HCT116 (cell line): Measurements from ENCODE around the gene COL5A3. TPM values are rescaled to one million over a fixed set of nuclear protein-coding genes. Genes with fewer than 3 reads are reported as not detected.

ENCODE experiments used
- ATAC-seq: fragments of 200-7000 bp; cut with Tn5 transposase; 2 replicates; pipeline ENCODE4 v1.9.1; 2020; ENCODE audit warnings: mild to moderate bottlenecking, moderate library complexity
- BruUV-seq: library from RNA; stranded (reverse); fragments of 400-500 nt; replicated peaks from 2 replicates; lab custom pipeline; 2021; lab: Mats Ljungman, UMichigan
- CTCF ChIA-PET: fragments of 300-600 bp; sonication (Branson Sonifier 250); formaldehyde crosslinking; loops from one replicate; lab custom pipeline; 2021; ENCODE audit warnings: antibody characterized with exemption; lab: Charles Lee
- POLR2A ChIA-PET: fragments of 300-600, 350-600 bp; sonication (Branson Sonifier 250); formaldehyde crosslinking; loops from one replicate; lab custom pipeline; 2021; ENCODE audit warnings: antibody characterized with exemption; lab: Charles Lee
- RAD21 ChIA-PET, 2 experiments: fragments of 300-600 bp; sonication (Branson Sonifier 250); formaldehyde crosslinking; loops; one replicate each; lab custom pipeline; 2023; ENCODE audit warnings: low total read pairs in 2 of 2; ENCODE audit not compliant: uncharacterized antibody in 2 of 2, unreplicated experiment in 2 of 2, low non-redundant PET in 1 of 2; lab: Charles Lee
- DNase-seq: peaks from one replicate; pipeline ENCODE4 v3.0.0-alpha.2; 2010; ENCODE audit warnings: low read depth, low spot score
- H2AFZ ChIP-seq: fragments of 200-600 bp; shearing (Covaris generic), sonication (generic); 2 replicates; pipeline ENCODE4 v1.6.1; 2017; ENCODE audit warnings: low read depth, mixed run types, mixed read lengths, antibody characterized with exemption, low read length; ENCODE audit not compliant: poor library complexity, severe bottlenecking
- H3K27ac ChIP-seq: 2 replicates; pipeline ENCODE4 v1.5.1; 2012; ENCODE audit warnings: low read depth, low read length
- H3K27me3 ChIP-seq: fragments of 200-600 bp; sonication (generic); 2 replicates; pipeline ENCODE4 v1.6.1; 2016; ENCODE audit warnings: mixed run types, low read length, mixed read lengths; ENCODE audit not compliant: insufficient read depth
- H3K36me3 ChIP-seq, 2 experiments: fragments of 200-500 bp in 1 of 2; fragments of 200-600 bp in 1 of 2; sonication (Bioruptor generic) in 1 of 2; sonication (generic) in 1 of 2; 2 replicates each; pipeline versions ENCODE4 v1.5.1 to v1.6.1; 2014 to 2016; ENCODE audit warnings: low read length in 2 of 2, inconsistent platforms in 1 of 2, mixed read lengths in 1 of 2, mixed run types in 1 of 2; ENCODE audit not compliant: insufficient read depth in 2 of 2, control insufficient read depth in 1 of 2
- H3K4me1 ChIP-seq, 2 experiments: fragments of 200-600 bp in 1 of 2; sonication (generic) in 1 of 2; 2 replicates each; pipeline versions ENCODE4 v1.5.1 to v1.6.1; 2012 to 2017; ENCODE audit warnings: low read length in 2 of 2, inconsistent platforms in 1 of 2, mild to moderate bottlenecking in 1 of 2, mixed read lengths in 1 of 2, mixed run types in 1 of 2, moderate library complexity in 1 of 2; ENCODE audit not compliant: insufficient read depth in 2 of 2, control insufficient read depth in 1 of 2
- H3K4me2 ChIP-seq: fragments of 200-600 bp; sonication (generic); 2 replicates; pipeline ENCODE4 v1.6.1; 2017; ENCODE audit warnings: mixed run types, low read length, mixed read lengths
- H3K4me3 ChIP-seq, 2 experiments: fragments of 200-600 bp in 1 of 2; sonication (generic) in 1 of 2; replicated peaks in 1 of 2; 2 replicates each; pipeline ENCODE4 v1.5.1; 2011 to 2016; ENCODE audit warnings: low read length in 2 of 2, control low read depth in 1 of 2, low read depth in 1 of 2, mild to moderate bottlenecking in 1 of 2, mixed read lengths in 1 of 2, mixed run types in 1 of 2
- H3K79me2 ChIP-seq: fragments of 200-600 bp; sonication (generic); 2 replicates; pipeline ENCODE4 v1.6.1; 2017; ENCODE audit warnings: mild to moderate bottlenecking, mixed run types, low read length, moderate library complexity, mixed read lengths; ENCODE audit not compliant: insufficient read depth
- H3K9ac ChIP-seq: fragments of 200-600 bp; sonication (generic); 2 replicates; pipeline ENCODE4 v1.6.1; 2016; ENCODE audit warnings: low read length, mixed read lengths
- H3K9me2 ChIP-seq: fragments of 200-600 bp; sonication (generic), shearing (Covaris generic); 2 replicates; pipeline ENCODE4 v1.6.1; 2017; ENCODE audit warnings: mixed run types, mild to moderate bottlenecking, moderate library complexity; ENCODE audit not compliant: insufficient read depth
- H3K9me3 ChIP-seq, 2 experiments: fragments of 200-500 bp in 1 of 2; fragments of 200-600 bp in 1 of 2; sonication (Bioruptor generic) in 1 of 2; sonication (generic) in 1 of 2; 2 replicates each; pipeline ENCODE4 v1.6.1; 2014 to 2017; ENCODE audit warnings: low read length in 2 of 2, mixed read lengths in 2 of 2, inconsistent platforms in 1 of 2, low read depth in 1 of 2, mild to moderate bottlenecking in 1 of 2, mixed run types in 1 of 2, moderate library complexity in 1 of 2; ENCODE audit not compliant: control insufficient read depth in 1 of 2, insufficient read depth in 1 of 2
- H4K20me1 ChIP-seq: fragments of 200-600 bp; sonication (generic), shearing (Covaris generic); 2 replicates; pipeline ENCODE4 v1.6.1; 2017; ENCODE audit warnings: mixed run types, mild to moderate bottlenecking, moderate library complexity; ENCODE audit not compliant: insufficient read depth
- ATF3 ChIP-seq: IDR thresholded peaks from 2 replicates; pipeline ENCODE4 v1.6.1; 2012
- CBX3 ChIP-seq: IDR thresholded peaks from 2 replicates; pipeline ENCODE4 v1.6.1; 2012; ENCODE audit warnings: low read depth
- CEBPB ChIP-seq: IDR thresholded peaks from 2 replicates; pipeline ENCODE4 v1.6.1; 2012; ENCODE audit warnings: low read depth
- CTCF ChIP-seq, 3 experiments: fragments of 200-600 bp in 1 of 3; sonication (generic) in 1 of 3; IDR thresholded peaks in 2 of 3; conservative IDR thresholded peaks in 1 of 3; 2 replicates each; pipeline ENCODE4 v1.5.1; 2012 to 2017; ENCODE audit warnings: low read depth in 2 of 3, low read length in 2 of 3, antibody characterized with exemption in 1 of 3, borderline replicate concordance in 1 of 3, control low read depth in 1 of 3, mild to moderate bottlenecking in 1 of 3, mixed read lengths in 1 of 3, mixed run types in 1 of 3, moderate library complexity in 1 of 3; ENCODE audit not compliant: insufficient read depth in 1 of 3
- ELF1 ChIP-seq: IDR thresholded peaks from 2 replicates; pipeline ENCODE4 v1.6.1; 2012; ENCODE audit warnings: low read depth, borderline replicate concordance
- MAX ChIP-seq: IDR thresholded peaks from 2 replicates; pipeline ENCODE4 v1.6.1; 2012
- POLR2A ChIP-seq: IDR thresholded peaks from 2 replicates; pipeline ENCODE4 v1.7.0; 2011; ENCODE audit warnings: borderline replicate concordance; ENCODE audit not compliant: insufficient read depth, insufficient read length; ENCODE audit errors: extremely low read depth
- RAD21 ChIP-seq: IDR thresholded peaks from 2 replicates; pipeline ENCODE4 v1.6.1; 2012; ENCODE audit warnings: low read depth, mild to moderate bottlenecking
- SP1 ChIP-seq: IDR thresholded peaks from 2 replicates; pipeline ENCODE4 v1.6.1; 2012; ENCODE audit warnings: low read depth
- SRF ChIP-seq: IDR thresholded peaks from 2 replicates; pipeline ENCODE4 v1.6.1; 2012; ENCODE audit warnings: low read depth
- ZFX ChIP-seq: fragments of 450-650 bp; IDR thresholded peaks from 2 replicates; pipeline ENCODE4 v1.6.1; 2017
- intact Hi-C: fragments of 100-400 bp; cut with micrococcal nuclease; formaldehyde crosslinking; loops from 2 replicates; pipeline ENCODE4 v1.10.0; 2022
- total RNA-seq: library from RNA; stranded (reverse); gene quantifications from one replicate; pipeline ENCODE4 v1.2.1, GENCODE V29; 2021; ENCODE audit not compliant: unreplicated experiment
- TF ChIP-seq, protein P1 (sequence below): IDR thresholded peaks from 2 replicates; pipeline ENCODE4 v1.6.1; 2012; ENCODE audit warnings: low read depth
- TF ChIP-seq, protein P2 (sequence below): IDR thresholded peaks from 2 replicates; pipeline ENCODE4 v1.6.1; 2011; ENCODE audit warnings: mild to moderate bottlenecking, low read length, moderate library complexity; ENCODE audit not compliant: insufficient replicate concordance; ENCODE audit errors: extremely low read depth

COL5A3 gene
- total RNA-seq, 1 experiment from 2014 or later = 0.15 TPM

DNA sequence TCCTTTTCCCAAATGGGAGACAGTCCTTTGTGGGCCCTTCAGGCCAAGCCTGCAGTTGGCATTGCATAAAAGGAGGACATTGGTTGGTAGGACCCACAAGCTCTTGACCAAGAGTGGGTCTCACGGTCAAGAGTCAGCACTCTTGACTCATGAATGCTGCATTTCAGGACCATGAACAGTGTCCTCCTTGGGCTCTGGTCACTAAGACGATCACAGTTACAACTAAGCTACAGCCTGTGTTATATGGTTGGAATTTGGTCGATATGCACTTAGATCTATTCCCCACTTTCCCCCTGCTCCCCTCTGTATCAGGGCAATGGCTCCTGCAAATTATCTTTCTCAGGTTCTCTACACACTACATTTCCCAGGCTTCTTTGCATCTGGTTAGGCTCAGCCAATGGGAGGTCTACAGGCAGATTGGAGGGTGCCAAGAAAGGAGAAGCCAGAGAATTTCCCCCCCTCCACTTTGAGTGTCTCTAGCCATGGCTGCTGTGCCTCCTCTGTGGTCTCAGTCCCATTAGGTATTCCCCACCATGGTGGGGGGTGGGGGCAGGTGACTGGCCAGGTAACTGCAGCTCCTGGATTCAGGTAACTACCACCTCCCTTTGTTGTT is 70.9 kb downstream of the COL5A3 start:
- H2AFZ ChIP-seq = no peak overlapping the region
- no peak for TF ChIP-seq MAX
- no peak for TF ChIP-seq RAD21
- TF ChIP-seq CEBPB = no peak
- no peak for TF ChIP-seq ELF1
- TF ChIP-seq, protein P1, sequence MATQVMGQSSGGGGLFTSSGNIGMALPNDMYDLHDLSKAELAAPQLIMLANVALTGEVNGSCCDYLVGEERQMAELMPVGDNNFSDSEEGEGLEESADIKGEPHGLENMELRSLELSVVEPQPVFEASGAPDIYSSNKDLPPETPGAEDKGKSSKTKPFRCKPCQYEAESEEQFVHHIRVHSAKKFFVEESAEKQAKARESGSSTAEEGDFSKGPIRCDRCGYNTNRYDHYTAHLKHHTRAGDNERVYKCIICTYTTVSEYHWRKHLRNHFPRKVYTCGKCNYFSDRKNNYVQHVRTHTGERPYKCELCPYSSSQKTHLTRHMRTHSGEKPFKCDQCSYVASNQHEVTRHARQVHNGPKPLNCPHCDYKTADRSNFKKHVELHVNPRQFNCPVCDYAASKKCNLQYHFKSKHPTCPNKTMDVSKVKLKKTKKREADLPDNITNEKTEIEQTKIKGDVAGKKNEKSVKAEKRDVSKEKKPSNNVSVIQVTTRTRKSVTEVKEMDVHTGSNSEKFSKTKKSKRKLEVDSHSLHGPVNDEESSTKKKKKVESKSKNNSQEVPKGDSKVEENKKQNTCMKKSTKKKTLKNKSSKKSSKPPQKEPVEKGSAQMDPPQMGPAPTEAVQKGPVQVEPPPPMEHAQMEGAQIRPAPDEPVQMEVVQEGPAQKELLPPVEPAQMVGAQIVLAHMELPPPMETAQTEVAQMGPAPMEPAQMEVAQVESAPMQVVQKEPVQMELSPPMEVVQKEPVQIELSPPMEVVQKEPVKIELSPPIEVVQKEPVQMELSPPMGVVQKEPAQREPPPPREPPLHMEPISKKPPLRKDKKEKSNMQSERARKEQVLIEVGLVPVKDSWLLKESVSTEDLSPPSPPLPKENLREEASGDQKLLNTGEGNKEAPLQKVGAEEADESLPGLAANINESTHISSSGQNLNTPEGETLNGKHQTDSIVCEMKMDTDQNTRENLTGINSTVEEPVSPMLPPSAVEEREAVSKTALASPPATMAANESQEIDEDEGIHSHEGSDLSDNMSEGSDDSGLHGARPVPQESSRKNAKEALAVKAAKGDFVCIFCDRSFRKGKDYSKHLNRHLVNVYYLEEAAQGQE = no peak
- no peak for TF ChIP-seq POLR2A
- TF ChIP-seq, protein P2, sequence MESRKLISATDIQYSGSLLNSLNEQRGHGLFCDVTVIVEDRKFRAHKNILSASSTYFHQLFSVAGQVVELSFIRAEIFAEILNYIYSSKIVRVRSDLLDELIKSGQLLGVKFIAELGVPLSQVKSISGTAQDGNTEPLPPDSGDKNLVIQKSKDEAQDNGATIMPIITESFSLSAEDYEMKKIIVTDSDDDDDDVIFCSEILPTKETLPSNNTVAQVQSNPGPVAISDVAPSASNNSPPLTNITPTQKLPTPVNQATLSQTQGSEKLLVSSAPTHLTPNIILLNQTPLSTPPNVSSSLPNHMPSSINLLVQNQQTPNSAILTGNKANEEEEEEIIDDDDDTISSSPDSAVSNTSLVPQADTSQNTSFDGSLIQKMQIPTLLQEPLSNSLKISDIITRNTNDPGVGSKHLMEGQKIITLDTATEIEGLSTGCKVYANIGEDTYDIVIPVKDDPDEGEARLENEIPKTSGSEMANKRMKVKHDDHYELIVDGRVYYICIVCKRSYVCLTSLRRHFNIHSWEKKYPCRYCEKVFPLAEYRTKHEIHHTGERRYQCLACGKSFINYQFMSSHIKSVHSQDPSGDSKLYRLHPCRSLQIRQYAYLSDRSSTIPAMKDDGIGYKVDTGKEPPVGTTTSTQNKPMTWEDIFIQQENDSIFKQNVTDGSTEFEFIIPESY = no peak
- TF ChIP-seq SRF = no peak
- no peak for TF ChIP-seq ZFX
- no peak for TF ChIP-seq CTCF (IDR thresholded peaks at IDR 0.05 in 2 of 3, conservative IDR thresholded peaks at IDR 0.05 in 1 of 3; ENCODE audit: borderline replicate concordance in 1 of 3, insufficient read depth in 1 of 3, low read depth in 2 of 3, low read length in 2 of 3)
- no peak for TF ChIP-seq SP1
- TF ChIP-seq ATF3 = no peak
- no peak for TF ChIP-seq CBX3
- no TSS peak for BruUV-seq
- peaks cover 0 to 10% of the 10 kb centered on the region in 2 experiments; a peak in 1 of 4 replicates for H3K9me3 ChIP-seq
- ChIA-PET POLR2A (no interaction called here), CTCF (no interaction called here), RAD21 (interaction anchor here in 1 of 2 experiments (0.7 kb wide), 1 partner anchor 49 kb away, joined by 4 read pairs; no protein-coding TSS in a partner anchor)
- H3K79me2 ChIP-seq = no peaks in the 10 kb centered on the region
- intact Hi-C loops = no loop called here
- ATAC-seq (no peak), DNase-seq (no peak)
- H3K4me2 ChIP-seq = no peak overlapping the region
- no peak overlapping the region for H3K9ac ChIP-seq
- H3K36me3 ChIP-seq = no peaks in the 10 kb centered on the region
- H3K4me1 ChIP-seq = peaks cover 10 to 25% of the 10 kb centered on the region in 2 experiments; a peak in 3 of 4 replicates
- H3K9me2 ChIP-seq = no peaks in the 10 kb centered on the region
- H4K20me1 ChIP-seq = no peaks in the 10 kb centered on the region
- H3K27me3 ChIP-seq = no peaks in the 10 kb centered on the region
- H3K4me3 ChIP-seq = no peak overlapping the region
- H3K27ac ChIP-seq = no peak overlapping the region
